ENCODE results near the gene ALG5.

Gene ALG5

DNA sequence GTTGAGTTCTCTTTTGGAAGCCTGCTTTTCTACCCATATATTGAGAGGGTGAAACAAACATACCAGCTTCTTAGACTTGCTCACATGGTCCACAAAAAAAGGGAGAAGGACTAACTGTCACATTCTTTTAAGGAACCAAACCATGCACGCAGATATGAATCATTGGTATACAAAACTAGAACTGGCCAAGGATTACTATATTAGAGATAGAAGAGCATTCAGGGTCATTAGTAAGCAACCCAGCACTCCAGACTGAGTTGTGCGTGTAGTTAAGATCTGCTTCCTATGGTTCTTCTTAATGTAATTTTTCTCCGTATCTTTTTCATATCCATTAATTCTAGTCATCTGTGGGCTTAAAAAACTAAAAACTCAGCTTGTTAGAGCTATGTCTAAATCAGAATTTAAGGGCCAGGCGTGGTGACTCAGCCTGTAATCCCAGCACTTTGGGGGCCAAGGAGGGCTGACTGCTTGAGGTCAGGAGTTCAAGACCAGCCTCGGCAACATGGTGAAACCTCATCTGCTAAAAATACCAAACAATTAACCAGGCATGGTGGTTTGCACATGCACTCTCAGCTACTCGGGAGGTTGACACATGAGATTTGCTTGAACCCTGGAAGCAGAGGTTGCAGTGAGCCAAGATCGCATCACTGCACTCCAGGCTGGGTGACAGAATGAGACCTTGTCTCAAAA lies 19.6 kb downstream of the ALG5 start:
- no peak for DNase-seq (ENCODE audit: low spot score)

DNA sequence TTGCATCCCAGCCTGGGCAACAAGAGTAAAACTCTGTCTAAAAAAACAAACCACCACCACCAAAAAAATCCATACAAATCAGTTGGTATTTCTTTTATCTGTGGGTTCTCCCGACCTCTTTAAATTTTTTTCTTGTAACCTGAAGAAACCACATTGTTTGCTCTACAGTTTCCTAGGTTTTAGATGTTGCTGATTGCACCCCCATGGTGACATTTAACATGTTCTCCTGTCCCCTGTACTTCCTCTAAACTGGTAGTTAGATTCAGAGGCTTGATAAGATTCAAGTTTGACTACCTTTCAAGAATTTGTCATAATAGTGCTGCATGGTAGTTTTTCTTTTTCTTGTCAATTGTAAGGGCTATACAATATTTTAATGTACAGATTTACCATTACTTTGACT lies 24.0 kb downstream of the ALG5 start:
- DNase-seq (ENCODE audit: low spot score): no peak

DNA sequence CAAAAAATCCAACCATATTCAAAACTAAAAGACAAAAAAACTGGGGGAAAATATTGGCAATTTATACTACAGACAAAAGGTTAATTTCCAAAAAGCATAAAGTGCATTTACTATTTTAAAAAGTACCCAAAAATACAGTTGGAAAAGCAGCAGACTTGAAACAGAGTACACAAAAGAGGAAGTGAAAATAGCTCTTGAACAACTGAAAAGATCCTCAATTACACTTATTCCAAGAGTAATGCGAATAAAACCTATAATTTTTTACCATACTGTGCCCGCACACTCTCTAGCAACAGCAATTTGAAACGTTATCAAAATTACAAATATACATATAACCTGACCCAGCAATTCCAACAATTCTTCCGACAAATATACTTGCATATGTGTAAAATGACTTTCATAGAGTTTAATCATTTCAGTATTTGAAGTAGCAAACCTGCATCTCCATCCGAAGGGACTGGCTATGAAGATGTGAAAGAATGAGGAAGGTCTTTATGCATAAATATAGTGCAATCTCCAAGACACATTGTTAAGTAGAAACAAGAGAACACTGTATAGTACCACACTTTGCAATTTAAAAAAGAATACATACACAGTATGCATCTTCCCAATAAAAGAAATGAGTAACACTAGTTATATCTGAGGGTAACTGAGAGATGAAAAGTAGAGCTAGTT lies 25.4 kb downstream of the ALG5 start:
- no peak for DNase-seq (ENCODE audit: low spot score)

DNA sequence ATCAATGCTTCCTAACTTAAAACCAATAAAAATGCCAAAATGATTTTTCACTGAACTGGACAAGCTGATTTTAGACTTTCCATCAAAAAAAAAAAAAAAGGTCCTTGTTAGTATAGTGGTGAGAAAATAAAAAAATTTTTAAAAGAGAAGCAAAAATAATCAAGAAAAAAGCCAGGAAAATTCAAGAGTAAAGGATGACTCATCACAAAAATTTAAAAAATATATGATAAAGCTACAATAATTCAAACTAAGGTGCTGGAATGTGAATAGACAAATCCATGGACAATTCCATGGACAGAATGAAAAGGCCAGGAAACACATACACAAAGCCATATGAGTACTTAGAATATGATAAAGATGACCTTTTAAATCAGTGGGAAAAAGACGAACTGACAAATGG lies 26.1 kb downstream of the ALG5 start:
- no peak for DNase-seq (ENCODE audit: low spot score)

DNA sequence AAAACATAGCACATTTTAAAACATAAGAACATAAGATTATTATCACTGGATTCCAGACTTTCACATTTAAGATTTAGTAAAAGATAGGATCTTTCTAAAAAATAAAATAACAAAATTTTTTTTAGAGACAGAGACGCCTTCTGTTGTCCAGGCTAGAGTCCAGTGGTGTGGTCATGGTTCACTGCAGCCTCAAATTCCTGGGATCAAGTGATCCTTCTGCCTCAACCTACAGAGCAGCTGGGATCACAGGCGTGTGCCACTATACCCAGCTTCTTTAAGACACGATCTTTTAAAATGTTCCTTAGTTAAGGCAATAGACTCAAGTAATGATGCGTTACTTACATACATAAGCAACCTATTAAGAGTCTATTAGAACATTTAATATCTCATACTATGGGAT lies 32.7 kb downstream of the ALG5 start:
- DNase-seq (ENCODE audit: low spot score): no peak

DNA sequence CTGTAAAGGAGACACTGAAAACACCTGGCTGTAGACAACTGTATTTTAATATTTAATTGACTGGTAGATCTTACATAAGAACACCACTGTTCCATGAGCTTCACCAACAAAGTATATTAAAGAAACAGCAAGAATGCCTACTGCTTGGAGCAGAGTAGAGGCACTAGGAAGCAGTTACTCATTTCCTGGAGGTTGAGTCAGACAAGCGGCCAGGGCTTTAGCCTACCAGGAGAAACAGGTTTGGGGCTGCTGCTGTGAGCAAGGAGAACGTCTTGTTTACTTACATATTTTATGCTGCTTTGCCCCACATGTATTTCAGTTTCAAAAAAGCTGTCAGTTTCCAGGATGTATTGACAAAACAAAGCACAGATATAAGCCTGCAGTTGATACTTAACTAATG lies 33.4 kb downstream of the ALG5 start:
- peak; percentile 77 for DNase-seq (ENCODE audit: low spot score)

DNA sequence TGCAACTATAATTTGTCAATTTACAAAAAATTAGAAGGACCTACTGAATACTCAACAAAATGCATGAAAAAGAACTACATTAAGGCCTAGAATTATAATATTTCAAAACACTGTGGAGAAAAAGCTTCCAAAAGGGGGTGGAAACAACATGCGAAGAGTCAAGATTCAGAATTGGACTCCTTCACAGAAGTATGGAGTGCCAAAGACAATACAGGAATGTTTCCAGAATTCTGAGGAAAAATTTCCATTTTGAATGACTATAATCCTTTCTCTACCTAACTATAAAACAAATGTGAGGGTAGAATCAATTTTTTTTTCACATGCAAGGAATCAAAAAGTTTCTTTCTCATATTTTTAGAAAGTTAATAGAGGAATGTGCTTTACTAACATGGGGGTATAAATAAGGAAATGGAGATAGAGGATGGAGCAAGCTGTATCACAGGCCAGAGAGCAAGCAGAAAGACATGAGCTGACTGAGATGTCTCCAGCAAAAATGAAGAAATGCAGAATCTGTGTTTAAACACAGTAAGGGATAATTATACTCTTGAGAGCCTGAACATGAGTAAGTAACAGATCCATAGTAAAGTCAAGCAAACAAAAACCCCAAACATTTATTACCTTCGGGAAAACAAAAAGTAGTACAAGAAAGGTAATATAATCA lies 39.6 kb downstream of the ALG5 start:
- DNase-seq (ENCODE audit: low spot score): no peak

DNA sequence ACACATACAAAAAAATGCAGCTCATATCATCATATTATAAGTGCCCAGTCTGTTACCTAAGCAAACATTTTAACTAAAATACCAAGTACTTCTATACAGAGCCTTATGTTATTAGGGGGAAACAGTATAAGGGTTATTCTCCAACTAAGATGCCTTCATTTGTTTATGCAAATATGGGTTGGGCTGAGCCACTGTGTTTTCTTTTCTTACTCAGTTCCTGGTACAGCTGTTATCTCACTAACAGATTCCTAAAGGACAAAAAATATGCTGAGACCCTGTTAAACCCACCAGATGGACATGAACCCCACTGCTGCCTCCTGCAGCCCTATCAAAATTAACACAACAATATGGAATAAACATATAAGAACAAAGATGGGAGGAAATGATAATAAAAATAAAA lies 44.6 kb downstream of the ALG5 start:
- DNase-seq (ENCODE audit: low spot score): no peak

DNA sequence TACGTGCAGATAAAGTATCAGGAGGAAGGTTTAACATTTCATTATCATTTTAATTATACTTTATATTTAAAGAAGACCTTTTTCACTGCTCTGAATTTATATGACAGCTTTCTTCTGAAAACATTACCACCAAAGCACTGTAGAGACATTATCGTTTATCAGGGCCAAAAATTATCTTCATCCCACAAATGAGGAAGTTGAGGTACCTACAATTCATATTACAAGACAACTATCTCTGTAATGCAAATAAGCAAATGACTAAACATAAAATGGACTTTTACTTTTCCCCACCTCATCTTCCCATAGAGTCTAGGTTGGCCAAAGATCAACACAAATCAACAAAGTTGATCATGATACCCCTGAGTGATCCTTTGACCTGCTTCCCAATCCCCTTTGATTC lies 48.2 kb downstream of the ALG5 start:
- no peak for DNase-seq (ENCODE audit: low spot score)

DNA sequence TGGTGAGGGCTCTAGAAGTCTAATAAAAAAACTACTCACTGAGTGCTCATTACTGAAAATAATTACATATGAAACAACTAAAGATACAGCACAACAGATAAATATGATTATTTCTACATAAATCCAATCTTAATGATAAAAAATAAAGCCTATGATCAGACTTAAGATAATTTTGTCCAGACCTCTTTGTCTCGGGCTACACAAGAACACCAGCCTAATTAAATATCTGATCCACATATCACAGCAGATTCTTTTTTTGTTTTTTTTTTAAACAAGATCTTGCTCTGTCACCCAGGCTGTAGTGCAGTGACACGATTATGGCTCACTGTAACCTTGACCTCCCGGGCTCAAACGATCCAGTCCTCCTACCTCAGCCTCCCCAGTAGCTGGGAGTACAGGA lies 48.8 kb downstream of the ALG5 start:
- DNase-seq (ENCODE audit: low spot score): no peak

DNA sequence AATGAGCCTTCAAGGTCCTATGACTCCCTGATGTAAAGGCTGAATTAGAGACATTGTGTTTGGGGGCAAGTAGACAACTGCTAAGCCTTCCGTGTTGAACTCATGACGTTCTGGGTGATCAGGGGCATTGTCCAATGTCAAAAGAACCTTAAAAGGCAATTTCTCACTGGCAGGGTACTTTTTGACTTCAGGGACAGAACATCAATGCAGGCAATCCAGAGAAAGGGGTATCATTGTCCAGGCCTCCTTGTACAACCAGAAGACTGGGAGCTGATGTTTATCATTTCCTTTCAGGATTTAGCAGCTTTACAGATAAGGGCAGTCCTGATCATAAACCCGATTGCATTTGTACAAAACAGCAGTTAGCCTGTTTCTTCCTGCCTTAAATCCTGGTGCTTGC lies 54.1 kb downstream of the ALG5 start:
- no peak for DNase-seq (ENCODE audit: low spot score)

DNA sequence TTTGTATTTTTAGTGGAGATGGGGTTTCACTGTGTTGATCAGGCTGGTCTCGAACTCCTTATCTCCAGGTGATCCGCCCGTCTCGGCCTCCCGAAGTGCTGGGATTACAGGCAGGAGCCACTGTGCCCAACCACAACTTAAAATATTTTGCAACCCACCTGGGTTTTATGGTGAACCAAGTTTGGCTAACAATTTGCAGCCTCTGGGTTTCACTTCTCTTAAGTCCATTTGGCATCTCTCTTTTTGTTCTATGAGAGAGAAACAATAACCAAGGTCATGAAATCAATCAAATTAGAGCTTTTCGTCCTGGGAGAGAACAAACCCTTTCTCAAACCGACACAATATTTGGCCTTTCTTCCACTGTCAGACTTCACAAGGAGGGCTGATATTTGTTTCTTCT lies 73.5 kb downstream of the ALG5 start:
- DNase-seq (ENCODE audit: low spot score): no peak

DNA sequence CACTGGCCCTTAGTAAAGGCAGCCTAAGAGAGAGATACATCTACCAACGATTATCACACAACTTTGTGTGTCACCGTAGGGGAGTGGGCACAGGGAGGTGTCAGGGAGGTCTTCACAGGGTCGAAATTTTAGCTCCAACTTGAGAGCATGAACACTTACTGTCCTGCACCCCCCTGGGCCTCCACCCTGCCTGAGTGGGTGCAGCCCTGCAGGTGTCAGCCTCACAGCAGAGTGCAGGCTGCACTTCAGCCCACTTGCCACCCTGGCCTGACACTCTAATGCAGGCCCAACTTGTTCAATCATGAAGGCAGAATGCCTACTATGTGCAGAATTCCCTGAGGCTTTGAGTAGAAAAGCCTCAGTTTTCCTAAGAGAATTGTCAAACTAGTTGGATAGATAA lies 75.1 kb downstream of the ALG5 start:
- DNase-seq (ENCODE audit: low spot score): no peak

DNA sequence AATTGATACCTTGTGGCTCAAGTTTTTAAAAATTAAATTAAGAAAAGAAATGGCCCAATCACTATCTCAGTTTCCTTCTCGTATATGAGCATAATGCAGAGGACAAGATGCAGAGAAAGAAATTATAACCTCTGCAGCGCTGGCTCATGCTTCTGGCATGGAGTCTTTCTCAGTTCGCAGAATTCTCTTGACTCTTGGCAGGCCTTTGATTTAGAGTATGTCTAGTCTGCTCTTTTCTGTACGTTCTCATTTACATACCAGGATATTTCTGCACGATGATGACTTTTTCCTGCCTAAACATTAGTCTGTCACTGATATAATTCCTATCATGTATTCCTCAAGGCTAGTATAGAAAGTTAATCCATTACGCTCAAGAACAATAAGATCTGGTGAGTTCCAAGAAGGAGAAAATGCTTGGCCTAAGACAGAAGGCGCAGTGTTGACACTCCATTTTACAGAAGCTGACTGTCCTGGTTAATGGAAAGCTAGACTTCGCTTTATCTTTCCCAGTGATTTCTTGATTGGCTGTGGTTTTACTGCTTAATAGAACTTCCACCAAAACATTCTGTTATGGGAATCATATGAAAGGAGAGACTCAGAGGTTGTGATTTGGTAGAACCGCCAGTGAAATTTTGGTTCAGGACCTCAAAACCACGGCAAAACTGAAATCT lies 77.4 kb downstream of the ALG5 start:
- DNase-seq (ENCODE audit: low spot score): no peak

DNA sequence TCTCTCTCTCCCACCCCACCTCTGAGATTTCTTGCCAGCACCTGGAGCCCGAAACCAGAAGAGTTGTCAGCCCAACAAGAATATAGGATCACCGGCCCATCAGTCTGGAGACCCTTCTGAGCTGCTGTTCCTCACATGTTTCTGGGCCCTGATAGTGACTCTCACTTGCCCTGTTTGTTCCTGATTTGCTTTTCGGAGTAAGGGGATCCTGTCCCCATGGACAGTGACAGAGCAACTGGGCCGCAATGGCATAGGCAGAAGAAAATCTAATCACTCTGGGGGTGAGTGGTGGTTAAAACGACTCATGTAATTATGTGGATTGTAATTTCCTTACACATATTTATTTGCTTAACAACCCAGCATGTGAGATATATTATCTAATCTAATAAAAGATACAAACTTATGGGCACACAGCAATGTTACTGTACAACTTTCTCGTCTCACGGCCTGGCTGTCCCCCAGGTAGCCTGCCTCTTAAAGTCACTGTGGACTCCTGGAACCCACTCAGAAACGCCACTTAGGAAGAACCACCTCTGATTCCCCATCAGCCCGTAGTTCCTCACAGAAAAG lies 78.4 kb downstream of the ALG5 start:
- DNase-seq (ENCODE audit: low spot score): no peak

DNA sequence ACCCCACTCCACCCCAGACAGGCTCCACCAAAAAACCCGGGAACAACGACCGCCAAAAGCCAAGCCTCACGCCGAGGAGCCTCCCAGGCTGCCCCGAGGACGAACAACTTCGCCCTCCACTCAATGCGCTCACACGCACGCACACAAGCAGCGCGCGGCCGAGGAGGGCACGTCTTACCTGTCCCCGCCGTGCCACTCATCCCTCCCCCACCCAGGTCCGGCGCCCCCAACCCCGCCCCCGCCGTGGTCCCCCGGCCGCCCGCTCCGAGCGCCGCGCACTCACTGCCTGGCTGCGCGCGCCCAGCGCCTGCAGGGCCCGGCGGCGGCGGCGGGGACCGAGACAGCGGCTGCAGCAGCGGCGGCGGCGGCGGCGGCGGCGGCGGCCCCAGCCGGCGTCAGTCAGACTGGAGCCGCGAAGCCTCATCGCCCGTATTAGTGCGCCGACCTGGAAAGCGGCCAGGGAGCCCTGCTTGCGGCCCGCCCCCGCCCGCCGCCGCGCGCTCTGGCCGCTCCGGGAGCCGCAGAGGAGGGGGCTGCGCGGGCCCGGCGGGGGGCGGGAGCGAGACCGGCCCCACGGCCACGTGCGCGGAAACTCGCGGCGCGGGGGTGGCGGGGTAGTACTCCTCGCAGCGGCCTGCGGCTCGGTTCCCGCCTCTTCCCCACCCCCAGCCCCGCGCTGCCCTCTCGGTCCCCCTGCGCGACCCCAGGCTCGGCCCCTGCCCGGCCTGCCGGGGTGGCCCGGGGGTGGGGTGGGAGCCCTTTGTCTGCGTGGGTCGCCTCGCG lies 79.1 kb downstream of the ALG5 start, which contains the start of gene SMAD9:
SMAD9 (minus strand) TSS at position 406 of the 783 bp plus-strand sequence. CDS start 40,549 bp downstream, outside the sequence.
- DNase-seq (ENCODE audit: low spot score): peak; percentile 73

DNA sequence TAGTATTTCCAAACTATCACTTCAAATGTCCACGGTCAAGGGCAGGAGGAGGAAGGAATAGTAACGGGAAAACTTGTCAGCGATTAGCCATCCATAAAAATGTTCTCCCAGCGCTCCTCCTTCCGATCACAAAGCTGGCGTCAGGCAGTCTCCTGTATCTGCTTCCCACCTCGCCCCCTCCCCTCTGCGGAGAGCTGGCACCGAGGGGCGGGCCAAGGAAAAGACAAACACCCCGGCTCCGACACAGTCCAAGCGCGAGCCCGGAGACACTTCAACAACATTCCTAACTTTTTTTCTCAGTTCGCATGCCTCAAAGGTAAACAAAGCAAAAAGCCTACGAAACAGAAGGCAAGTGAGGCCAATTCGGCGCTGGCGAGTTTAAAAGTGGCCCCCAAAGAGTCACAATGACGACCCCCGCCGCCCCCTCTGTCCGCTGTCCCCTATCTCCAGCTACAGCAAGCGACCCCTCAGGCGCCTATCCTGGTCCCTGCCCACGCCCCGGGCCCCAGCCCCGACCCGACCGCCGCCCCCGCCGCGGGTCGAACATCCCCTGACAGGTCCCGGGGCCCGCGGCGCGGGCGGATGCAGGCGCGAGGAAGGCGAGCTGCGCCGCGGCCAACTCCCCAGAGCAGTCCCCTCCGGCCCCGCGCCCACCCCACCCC lies 79.8 kb downstream of the ALG5 start:
- peak; percentile 32 for DNase-seq (ENCODE audit: low spot score)

DNA sequence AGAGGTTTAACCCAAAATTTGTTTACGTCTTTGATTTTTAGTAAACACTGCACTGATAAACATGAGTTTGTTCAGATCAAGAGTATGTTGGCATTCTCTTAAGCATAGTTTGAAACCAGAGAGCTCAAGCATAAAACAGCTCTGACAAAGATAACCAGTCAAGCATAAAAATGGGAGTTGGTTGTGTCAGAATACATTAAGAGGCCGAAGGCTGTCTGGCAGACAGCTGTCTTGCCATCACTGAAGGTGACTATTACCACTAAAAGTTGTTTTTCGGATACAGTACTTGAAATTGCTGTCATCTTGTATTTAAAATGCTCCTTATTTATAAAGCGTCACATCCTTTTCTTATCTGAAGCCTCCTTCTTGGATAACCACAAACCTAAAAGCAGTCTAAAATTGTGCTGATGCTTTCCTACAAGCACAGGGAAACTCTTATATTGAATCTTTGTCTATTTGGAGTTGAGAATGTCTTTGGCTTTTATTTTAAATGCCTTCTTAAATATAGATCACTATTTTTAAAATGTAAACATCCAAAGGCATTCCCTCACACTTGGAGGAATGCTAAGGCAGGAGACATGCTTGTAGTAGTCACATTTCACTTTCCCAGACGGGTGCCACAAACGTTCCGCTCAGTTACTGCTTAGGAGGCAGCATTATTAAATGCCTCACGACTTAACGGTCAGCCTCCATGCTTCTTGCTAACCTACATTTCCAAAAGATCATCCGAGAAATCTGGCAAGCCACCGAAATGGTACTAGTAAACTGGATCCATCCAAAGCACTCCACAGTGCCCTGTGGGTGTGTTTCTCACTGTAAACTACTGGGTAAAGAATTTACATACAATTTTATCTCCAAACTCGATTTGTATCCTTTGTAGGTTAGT lies 80.7 kb downstream of the ALG5 start:
- DNase-seq (ENCODE audit: low spot score): peak; percentile 24

DNA sequence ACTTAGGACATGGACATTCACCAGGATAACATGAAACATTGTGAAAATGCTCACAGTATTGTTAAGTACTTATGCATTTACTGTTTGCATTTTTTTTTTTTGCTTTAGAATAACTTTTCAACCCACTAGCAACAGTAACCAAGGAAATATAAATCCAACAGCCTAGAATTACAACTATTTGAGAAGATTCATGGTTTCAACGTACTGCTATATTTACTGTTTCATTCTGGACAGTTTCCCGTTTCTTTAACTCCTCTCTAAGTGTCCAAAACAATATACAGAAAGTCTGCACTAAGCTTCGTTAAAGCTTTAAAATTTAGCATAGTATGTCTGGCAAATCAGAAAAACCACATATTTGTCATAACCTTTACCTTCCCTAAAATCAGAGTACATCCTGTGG lies 81.8 kb downstream of the ALG5 start:
- no peak for DNase-seq (ENCODE audit: low spot score)
